Liver (tissue), 3 donors: ENCODE results near the gene SLC25A21.

Source experiments
- RAD21 ChIP-seq, 2 donors: IDR thresholded peaks; 2 replicates each; pipeline ENCODE4 v1.6.1; 2016; ENCODE audit warnings: antibody characterized with exemption in 2 of 2, mild to moderate bottlenecking in 2 of 2
- TAF1 ChIP-seq: conservative IDR thresholded peaks from 2 replicates; pipeline ENCODE4 v1.6.1; 2016; ENCODE audit warnings: antibody characterized with exemption, mild to moderate bottlenecking
- TF ChIP-seq, protein P1 (sequence below): IDR thresholded peaks from 2 replicates; pipeline ENCODE4 v1.6.1; 2016; ENCODE audit warnings: antibody characterized with exemption, mild to moderate bottlenecking
- TF ChIP-seq, protein P2 (sequence below): fragments of 150-350 bp; IDR thresholded peaks from 2 replicates; pipeline ENCODE4 v1.5.1; 2017; ENCODE audit warnings: improper control_type of control experiment, low read depth, low read length; ENCODE audit not compliant: missing input control
- donor health status: healthy.
- donor health status: healthy.

DNA sequence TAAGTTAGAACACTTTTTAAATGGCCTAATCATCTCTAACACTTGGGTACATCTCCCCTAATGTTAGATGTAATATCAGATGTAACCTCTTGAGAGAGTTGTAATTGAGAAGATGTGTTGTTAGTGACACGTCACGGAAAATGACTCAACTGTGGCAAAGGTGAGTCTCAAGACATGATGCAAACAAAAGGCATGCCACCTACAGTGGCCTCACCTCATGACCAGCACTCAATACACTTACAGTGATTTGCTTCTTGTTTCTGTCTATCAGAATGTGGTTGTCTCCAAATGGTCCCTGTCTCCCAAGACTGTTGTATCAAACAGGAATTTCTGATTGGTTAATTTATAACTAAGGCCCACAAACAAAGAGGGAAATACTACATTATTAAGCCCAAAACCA lies 91.2 kb downstream of the SLC25A21 start:
- TF ChIP-seq RAD21 (IDR thresholded peaks at IDR 0.05) (no peak), TAF1 (no peak)
- TF ChIP-seq, protein P1, sequence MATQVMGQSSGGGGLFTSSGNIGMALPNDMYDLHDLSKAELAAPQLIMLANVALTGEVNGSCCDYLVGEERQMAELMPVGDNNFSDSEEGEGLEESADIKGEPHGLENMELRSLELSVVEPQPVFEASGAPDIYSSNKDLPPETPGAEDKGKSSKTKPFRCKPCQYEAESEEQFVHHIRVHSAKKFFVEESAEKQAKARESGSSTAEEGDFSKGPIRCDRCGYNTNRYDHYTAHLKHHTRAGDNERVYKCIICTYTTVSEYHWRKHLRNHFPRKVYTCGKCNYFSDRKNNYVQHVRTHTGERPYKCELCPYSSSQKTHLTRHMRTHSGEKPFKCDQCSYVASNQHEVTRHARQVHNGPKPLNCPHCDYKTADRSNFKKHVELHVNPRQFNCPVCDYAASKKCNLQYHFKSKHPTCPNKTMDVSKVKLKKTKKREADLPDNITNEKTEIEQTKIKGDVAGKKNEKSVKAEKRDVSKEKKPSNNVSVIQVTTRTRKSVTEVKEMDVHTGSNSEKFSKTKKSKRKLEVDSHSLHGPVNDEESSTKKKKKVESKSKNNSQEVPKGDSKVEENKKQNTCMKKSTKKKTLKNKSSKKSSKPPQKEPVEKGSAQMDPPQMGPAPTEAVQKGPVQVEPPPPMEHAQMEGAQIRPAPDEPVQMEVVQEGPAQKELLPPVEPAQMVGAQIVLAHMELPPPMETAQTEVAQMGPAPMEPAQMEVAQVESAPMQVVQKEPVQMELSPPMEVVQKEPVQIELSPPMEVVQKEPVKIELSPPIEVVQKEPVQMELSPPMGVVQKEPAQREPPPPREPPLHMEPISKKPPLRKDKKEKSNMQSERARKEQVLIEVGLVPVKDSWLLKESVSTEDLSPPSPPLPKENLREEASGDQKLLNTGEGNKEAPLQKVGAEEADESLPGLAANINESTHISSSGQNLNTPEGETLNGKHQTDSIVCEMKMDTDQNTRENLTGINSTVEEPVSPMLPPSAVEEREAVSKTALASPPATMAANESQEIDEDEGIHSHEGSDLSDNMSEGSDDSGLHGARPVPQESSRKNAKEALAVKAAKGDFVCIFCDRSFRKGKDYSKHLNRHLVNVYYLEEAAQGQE = no peak
- TF ChIP-seq, protein P2, sequence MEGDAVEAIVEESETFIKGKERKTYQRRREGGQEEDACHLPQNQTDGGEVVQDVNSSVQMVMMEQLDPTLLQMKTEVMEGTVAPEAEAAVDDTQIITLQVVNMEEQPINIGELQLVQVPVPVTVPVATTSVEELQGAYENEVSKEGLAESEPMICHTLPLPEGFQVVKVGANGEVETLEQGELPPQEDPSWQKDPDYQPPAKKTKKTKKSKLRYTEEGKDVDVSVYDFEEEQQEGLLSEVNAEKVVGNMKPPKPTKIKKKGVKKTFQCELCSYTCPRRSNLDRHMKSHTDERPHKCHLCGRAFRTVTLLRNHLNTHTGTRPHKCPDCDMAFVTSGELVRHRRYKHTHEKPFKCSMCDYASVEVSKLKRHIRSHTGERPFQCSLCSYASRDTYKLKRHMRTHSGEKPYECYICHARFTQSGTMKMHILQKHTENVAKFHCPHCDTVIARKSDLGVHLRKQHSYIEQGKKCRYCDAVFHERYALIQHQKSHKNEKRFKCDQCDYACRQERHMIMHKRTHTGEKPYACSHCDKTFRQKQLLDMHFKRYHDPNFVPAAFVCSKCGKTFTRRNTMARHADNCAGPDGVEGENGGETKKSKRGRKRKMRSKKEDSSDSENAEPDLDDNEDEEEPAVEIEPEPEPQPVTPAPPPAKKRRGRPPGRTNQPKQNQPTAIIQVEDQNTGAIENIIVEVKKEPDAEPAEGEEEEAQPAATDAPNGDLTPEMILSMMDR = no peak
